ENCODE data around the gene WDR4. TPM values are rescaled to one million over a fixed set of nuclear protein-coding genes. Genes with fewer than 3 reads are reported as not detected.
"Not testable (repeated sequence)": the region's sequence is repeated elsewhere in the genome, so short reads cannot be mapped to it uniquely, and the experiment has no call there.

The WDR4 gene
- total RNA-seq, 1 experiment from 2014 or later = 42.6 TPM

GRCh38 chr21:42875811-42876210 lies 3.5 kb downstream of the WDR4 start:
- CTCF ChIA-PET; DNase-seq (ENCODE audit: low spot score); H3K27me3 Mint-ChIP-seq (ENCODE audit: low read depth); H3K4me3 Mint-ChIP-seq; ATAC-seq; H3K27ac Mint-ChIP-seq; H3K9me3 Mint-ChIP-seq: not testable (repeated sequence)
- POLR2A ChIA-PET = interaction anchor here (0.7 kb wide), 1 partner anchor 210 kb away, joined by 8 read pairs; no protein-coding TSS in a partner anchor
- peaks cover 45% of the 10 kb centered on the region for H3K36me3 Mint-ChIP-seq
- H3K4me1 Mint-ChIP-seq = peaks cover 28% of the 10 kb centered on the region

- POLR2A ChIA-PET = no interaction called here
- H3K9me3 Mint-ChIP-seq = no peaks in the 10 kb centered on the region
- H3K27me3 Mint-ChIP-seq (ENCODE audit: low read depth) = no peaks in the 10 kb centered on the region
- no peak for ATAC-seq
- peaks cover 10% of the 10 kb centered on the region for H3K4me1 Mint-ChIP-seq
- CTCF ChIA-PET = no interaction called here
- H3K27ac Mint-ChIP-seq = peak overlapping the region; percentile 37
- no peak overlapping the region for H3K4me3 Mint-ChIP-seq
- peaks cover 71% of the 10 kb centered on the region for H3K36me3 Mint-ChIP-seq
- no peak for TF ChIP-seq ZNF396 (CRISPR knock-in tag; IDR thresholded peaks at IDR 0.05; ENCODE audit: borderline replicate concordance)
- TF ChIP-seq FOXP4 (CRISPR knock-in tag; IDR thresholded peaks at IDR 0.05) = no peak
- TF ChIP-seq KAT7 (CRISPR knock-in tag; IDR thresholded peaks at IDR 0.05; ENCODE audit: borderline replicate concordance) = no peak
- TF ChIP-seq ZNF232 (CRISPR knock-in tag; IDR thresholded peaks at IDR 0.05) = no peak
- TF ChIP-seq ZNF281 (CRISPR knock-in tag; IDR thresholded peaks at IDR 0.05) = no peak
- TF ChIP-seq TCF7 (CRISPR knock-in tag; IDR thresholded peaks at IDR 0.05; ENCODE audit: low read depth) = no peak
- no peak for TF ChIP-seq AR (CRISPR knock-in tag; IDR thresholded peaks at IDR 0.05)
- no peak for TF ChIP-seq MAX (CRISPR knock-in tag; IDR thresholded peaks at IDR 0.05)
- no peak for DNase-seq (ENCODE audit: low spot score)
Measured at GRCh38 chr21:42873096-42873495, 6.2 kb downstream of the WDR4 start.

GRCh38 chr21:42868196-42868595 lies 11.1 kb downstream of the WDR4 start:
- POLR2A ChIA-PET = no interaction called here

More at GRCh38 chr21:42868196-42868595, 11.1 kb downstream of the WDR4 start:
- CTCF ChIA-PET = no interaction called here
- ATAC-seq (no peak), DNase-seq (ENCODE audit: low spot score) (no peak)
- H3K27ac Mint-ChIP-seq = no peak overlapping the region; the same call in none of the 2 replicates
- TF ChIP-seq NFYB (CRISPR knock-in tag; conservative IDR thresholded peaks at IDR 0.05; ENCODE audit: low read depth) = no peak
- no peak for TF ChIP-seq MLX (CRISPR knock-in tag; IDR thresholded peaks at IDR 0.05)
- no peak for TF ChIP-seq ZNF416 (CRISPR knock-in tag; IDR thresholded peaks at IDR 0.05)
- no peak for TF ChIP-seq ZNF219 (CRISPR knock-in tag; IDR thresholded peaks at IDR 0.05; ENCODE audit: borderline replicate concordance)
- no peak for TF ChIP-seq NFE2L1 (CRISPR knock-in tag; IDR thresholded peaks at IDR 0.05)
- no peak for TF ChIP-seq NR3C1 (CRISPR knock-in tag; conservative IDR thresholded peaks at IDR 0.05; ENCODE audit: low read depth)
- TF ChIP-seq NR2C2 (CRISPR knock-in tag; IDR thresholded peaks at IDR 0.05) = no peak
- no peak for TF ChIP-seq CTCF (IDR thresholded peaks at IDR 0.05)
- no peak for TF ChIP-seq ZMAT4 (CRISPR knock-in tag; IDR thresholded peaks at IDR 0.05)
- no peaks in the 10 kb centered on the region for H3K9me3 Mint-ChIP-seq
- peaks cover 66% of the 10 kb centered on the region for H3K36me3 Mint-ChIP-seq
- peaks cover 6% of the 10 kb centered on the region for H3K4me1 Mint-ChIP-seq
- H3K27me3 Mint-ChIP-seq (ENCODE audit: low read depth) = no peaks in the 10 kb centered on the region
- H3K4me3 Mint-ChIP-seq = no peak overlapping the region
